Measurements from ENCODE around the gene MGST3.
"Not testable (repeated sequence)": the region's sequence is repeated elsewhere in the genome, so short reads cannot be mapped to it uniquely, and the experiment has no call there.

The MGST3 gene

DNA sequence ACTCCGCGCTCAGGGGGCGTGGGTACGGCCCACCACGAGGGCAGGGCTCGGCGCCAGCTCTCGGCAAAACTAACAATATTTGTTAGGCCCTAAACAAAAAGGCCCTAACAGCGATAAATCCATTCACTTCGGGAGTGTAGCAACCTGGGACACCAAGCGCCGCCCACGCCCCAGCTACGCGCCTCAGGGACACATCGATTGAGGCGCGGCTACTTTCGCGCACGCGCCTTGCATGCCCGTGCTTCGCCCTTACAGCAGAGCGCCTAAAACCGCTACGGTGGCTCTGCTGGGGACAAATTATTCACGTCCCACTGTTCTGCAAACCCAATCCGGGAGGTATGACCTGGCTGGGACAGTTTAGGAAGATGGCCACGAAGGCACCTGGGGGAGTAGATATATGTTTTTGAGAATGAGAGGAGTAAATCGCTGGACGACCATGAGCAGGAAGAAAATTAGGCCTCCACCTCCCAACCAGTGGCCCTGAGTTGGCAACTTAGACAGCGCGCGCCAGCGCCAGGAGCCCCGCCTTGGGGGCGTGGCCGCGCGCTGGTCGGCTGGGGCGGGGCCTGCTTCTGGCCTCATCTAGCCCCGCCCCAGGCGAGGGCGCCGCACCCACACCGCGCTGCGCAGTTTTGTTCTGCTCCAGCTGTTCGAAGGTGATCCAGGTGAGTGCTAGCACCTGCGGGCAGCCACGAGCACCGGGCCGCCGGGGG is at the start of gene MGST3:
Gene MGST3, plus strand, starts transcription at position 606 of the 713 bp plus-strand sequence. CDS start 18,614 bp downstream, outside the sequence.
- peak; percentile 96 for DNase-seq

DNA sequence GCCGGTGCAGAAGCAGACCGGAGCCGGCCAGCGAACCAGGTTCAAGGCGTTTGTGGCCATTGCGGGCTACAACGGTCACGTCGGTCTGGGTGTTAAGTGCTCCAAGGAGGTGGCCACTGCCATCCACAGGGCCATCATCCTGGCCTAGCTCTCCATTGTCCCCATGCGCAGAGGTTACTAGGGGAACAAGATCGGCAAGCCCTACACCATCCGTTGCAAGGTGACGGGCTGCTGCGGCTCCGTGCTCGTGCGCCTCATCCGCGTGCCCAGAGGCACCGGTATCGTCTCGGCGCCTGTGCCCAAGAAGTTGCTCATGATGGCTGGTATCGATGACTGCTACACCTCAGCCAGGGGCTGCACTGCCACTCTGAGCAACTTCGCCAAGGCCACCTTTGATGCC is 49.1 kb upstream of the MGST3 start:
- DNase-seq, result no peak

DNA sequence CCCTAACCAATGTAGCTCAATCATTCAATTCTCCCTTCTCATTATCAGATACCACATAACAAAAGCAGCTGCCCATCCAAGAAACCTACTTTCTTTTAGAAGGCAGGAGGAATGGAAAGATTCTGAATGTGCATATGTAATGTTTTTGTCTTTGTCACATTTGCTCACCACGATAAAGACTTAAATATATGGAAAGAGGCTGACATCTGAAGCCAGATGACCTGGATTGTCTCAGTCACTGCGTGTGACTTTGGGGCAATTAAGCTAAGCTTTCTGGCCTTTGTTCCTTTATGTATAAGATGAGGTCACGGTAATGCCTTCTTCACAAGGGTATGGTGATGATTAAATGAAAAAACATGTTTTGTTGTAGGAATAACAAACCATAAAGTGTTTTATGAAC is 44.6 kb upstream of the MGST3 start:
- DNase-seq, result no peak

DNA sequence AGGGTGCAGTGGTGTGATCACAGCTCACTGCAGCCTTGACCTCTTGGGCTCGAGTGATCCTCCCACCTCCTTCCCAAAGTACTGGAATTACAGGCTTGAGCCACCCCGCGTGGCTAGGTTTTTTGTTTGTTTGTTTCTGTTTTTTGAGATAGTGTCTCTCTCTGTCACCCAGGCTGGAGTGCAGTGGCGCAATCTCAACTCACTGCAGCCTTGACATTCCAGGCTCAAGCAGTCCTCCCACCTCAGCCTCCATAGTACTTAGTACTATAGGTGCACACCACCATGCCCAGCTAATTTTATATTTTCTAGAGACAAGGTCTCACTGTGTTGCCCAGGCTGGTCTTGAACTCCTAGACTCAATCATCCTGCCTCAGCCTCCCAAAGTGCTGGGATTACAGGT is 39.6 kb upstream of the MGST3 start:
- not testable (repeated sequence) for DNase-seq

DNA sequence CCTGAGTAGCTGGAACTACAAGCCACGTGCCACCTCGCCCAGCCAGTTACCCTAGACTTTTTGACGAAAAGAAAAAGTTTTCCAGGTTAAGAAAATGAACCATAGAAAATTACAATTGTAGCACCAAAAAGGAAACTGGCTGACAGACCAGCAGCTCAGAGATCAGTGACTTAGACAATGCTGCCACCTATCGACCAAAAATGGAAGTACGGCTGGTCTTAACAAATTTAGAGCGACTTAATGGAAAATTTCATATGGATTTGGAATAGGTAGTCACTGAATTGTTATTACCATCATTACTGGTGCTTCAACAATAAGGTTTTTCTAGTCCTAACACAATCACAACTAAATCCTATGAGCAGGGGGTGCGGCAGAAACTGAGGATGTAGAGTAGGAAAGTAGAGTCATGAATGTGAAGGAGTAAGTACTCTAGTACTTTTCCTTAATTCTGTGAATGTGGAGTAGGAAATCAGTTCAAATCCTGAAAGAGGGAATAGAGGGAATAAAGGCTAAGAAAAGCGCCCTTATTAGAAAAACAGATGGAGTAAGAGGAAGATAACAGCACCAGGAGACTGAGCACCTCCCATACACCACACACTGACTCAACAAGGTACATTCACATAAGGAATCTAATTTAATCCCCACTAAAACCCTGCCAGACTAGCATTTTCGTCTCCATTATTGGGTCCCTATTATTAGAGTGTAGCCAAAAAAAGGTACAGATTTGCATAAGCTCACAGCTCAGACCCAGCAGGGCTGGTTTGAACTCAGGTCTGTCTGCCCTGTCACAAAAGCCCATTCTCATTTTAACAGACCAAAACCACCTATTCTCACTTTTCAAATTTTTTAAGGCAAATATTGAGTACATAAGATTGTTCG is 37.9 kb upstream of the MGST3 start:
- peak; percentile 49 for DNase-seq

DNA sequence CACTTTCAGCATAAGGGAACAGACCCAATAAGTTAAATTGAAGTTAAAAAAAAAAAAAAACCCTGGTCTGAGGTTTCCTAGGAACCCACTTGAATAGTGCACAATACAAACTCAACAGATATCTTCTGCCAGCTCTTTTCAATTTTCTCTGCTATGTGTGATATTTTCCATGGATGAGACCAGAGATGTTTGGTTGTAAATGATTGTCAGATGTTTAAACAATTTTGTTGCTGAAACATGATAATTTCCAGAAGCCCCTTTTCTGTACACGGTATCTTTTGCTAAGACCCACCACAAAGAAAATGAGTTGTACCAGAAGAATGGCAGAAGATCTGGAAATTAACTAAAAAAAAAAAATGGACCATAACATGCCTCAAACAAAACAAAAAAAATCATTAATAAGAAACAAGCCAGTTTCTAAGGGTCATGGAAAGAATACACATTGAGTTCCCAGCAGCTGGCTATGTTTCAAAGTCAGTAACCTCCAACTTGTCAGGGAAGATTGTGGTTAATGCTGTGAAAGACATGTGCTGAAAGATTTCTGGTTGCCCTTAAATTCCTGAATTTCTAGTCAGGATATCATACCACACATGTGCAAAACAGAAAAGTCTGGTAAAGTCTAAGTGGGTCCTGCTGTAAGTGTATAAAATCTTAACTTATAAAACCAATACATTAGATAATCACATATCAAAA is 35.6 kb upstream of the MGST3 start:
- no peak for DNase-seq

DNA sequence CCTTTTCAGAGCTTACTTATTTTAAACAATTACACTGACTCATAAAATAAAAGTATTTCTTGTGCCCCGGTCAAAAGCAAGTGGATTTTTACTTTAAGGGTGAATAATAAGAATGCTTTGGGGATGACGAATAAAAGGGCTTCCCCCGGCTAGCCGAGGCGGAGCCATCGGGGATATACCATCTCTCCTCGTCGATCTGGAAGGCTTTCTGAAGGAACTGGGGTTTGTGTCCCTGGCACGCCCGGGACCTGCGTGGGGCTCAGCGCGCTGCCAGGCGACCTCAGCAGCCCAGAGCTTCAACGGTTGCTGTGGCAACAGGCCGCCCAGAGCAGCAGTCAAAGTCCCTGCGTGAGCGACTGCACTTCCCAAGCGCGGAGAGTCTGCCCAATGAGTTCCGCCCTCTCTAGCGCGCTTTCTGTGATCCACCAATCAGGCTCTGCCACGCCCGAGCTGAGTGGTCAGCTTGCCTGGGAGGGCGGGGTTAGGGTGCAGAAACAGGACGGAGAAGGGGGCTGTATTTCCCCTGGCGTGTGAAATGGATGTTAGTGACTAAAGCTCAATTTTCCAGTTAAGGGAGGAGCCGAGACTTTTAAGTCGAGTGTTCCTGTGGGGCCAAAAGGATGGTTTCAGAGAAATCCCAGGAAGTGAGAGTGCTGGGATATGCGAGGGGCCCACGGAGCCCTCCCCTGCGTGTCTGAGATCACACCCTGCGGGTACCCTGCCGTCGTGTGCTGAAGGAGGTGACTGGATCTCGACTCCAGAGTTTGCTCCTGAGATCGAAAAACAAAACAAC is 33.0 kb upstream of the MGST3 start:
- peak; percentile 96 for DNase-seq

DNA sequence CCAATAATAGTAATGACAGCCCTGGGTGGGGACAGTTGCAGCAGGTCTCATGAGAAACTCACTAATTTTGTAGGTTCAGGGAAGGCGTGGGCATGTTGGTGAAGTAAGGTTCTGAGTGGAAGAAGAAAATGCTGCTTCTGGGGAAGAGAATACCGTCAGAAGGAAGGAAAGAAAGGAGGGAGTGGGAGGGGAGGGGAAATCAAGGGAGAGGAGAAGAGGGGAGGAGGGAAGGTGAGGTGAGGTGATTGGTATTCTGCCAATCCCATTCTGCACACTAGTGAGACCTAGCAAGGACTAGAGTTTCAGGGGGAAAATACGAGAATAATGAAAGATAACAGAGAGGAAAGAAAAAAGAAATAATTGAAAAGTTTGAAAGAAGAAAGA is 32.4 kb upstream of the MGST3 start:
- peak; percentile 2 for DNase-seq

DNA sequence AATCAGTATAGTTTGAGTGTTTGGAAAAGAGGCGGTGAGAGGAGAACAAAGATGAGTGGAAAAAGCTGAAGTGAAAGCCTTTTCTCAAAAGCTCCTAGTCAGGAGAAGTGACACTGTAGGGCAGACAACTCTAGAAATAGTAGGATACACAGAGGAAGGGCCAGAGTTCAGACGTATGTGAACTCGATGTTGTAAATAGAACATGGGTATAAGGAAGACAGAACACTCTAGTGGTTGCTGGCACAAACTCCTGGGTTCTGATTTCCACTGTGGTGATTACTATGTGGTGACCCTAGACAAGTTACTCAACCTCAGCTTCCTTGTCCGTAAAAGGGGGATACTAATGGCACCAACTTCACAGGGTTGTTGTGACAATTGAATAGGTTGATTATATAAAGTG is 30.2 kb upstream of the MGST3 start:
- DNase-seq, result no peak

DNA sequence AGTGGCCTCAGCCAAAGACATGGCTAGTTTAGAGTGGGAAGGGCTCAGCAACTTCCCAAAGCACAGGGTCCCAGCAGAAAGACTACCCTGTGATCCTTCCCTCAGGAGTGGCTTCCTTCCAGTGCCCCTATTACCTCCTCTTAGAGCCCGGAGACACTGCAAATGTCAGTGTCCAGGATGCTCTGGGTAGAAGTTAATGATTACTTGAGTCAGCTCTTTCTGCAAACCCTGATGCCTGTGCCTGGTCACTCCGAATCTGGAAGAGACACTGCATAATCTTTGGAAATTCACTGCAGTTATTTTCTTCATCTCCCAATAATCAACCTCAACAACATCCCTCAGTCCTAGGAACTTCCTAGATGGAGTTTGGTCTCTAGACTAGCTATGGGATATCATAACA is 27.2 kb upstream of the MGST3 start:
- DNase-seq, result no peak

DNA sequence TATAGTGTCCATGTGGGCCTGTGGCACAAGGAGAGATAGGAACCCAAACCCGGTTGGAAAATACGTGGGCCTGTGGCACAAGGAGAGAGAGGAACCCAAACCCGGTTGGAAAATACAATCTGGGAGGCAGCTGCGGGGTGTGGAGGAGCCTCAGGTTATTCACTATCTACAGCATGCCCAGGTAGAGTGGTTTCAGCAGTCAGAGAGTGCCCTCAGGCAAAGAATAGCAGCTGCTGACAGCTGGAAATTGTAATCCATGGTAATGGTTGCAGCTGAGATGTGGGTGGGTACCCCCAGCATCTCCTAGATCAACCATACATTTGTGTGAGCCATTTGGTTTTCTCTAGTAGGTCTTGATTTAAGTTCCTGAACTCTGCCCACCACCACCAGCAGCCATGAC is 25.8 kb upstream of the MGST3 start:
- no peak for DNase-seq

DNA sequence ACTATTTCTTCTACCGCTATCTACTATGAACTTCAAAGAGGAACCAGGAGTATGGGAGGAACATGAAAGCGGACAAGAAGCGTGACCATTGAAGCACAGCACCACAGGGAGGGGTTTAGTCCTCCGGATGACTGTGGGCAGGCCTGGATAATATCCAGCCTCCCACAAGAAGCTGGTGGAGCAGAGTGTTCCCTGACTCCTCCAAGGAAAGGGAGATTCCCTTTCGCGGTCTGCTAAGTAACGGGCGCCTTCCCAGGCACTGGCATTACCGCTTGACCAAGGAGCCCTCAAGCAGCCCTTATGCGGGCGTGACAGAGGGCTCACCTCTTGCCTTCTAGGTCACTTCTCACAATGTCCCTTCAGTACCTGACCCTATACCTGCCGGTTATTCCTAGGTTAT is 24.4 kb upstream of the MGST3 start:
- DNase-seq, result not testable (repeated sequence)

DNA sequence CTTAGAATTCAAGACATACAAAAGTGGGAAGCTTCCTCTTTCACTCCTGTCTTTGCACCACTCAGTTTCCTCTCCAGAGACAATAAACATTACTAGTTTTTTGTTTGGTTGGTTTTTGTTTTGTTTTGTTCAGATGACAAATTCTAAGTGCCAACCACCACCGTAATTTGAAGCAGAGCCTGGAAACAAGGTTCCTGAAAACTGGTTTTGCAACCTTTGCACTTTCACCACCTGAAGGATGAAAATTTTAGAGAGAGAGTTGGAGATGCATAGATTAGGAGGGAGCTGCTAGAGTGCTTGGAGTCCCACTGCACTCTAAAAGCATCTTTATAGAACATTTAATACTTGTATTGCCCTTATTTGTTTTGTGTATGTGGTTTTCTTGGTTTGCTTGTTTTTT is 20.2 kb upstream of the MGST3 start:
- no peak for DNase-seq

DNA sequence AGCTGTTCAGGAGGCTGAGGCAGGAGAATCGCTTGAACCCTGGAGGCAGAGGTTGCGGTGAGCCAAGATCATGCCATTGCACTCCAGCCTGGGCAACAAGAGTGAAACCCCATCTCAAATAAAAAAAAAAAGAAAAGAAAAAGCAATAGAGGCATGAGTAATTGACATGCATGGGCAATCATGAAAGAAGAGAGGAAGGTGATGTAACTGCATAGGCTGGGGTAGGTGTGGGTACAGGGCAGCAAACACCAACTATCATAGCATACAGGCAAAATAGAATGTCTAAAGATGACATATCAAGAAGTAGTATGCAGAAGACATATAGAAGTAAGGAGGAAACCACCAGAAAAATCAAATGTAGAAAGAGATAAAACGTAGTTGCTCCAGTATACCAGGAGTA is 19.0 kb upstream of the MGST3 start:
- DNase-seq, result no peak

DNA sequence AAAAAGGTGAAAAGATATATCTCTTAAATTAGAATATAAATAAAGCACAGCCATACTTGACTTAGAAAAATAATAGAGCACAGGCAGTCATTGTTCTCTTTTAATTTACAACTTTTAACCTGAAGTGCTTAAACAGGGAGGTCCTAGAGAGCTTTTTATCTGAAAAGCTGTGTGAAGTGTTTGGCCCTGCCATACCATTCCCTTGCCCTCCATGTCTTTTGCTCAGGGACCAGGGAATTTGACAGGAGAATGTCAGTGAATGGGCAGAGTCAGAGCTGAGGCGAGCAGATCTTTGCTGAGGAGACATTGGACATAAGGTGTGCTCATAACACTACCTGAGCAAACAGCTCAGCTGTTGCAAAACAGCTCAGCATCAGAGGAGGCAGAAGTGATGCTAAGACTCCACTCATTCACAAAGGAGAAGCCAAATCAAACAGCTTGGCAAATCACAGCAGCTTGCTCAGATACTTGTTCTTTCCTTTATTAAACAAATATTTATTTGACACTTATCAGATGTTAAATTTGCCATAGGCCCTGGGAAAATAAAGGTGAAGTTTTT is 14.9 kb upstream of the MGST3 start:
- no peak for DNase-seq

DNA sequence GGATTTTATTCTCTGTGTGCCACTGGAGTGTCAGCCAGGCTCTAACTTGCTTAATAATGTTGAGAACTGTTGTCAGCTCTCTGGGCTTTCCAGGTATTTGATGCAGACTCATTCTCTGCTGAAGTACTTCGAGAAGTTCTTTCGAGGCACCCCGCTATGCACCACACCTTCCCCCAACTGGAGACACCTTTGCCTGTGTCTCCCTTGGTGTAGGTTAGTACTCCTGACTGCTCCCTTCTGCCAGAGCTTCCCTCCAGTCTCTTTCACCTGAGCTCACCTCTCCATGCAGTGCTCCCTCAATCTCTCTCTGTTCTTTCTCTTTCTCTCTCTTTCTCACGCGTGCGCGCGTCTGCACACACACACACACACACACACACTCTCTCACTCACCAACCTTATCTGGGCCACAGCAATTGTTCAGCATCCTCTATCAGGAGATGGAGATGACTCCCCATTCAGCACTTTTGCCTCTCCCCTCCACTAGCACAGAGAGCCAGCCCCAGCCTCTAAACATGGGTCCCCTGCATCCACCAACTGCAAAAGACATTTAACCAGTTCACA is 14.0 kb upstream of the MGST3 start:
- no peak for DNase-seq

DNA sequence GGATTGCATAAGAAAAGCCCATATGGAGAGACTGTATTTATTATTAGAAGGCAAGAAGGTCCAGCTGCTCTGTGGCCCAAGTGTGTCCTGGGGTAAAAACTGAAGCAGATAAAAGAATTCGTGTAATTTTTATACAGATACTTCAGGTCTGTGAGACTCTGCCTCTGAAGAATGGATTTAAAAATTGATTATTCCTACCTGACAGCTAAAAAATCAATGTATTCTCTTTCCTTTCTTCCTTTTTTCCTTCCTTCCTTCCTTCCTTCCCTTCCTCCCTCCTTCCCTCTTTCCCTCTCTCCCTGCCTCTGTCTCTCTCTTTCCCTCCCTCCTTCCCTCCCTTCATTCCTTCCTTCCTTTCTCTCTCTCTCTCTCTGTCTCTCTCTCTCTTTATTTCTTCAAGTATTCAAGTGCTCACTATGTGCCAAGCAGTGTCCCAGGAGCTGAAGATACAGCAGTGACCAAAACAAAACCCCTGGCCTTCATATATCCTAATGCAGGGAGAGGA is 11.3 kb upstream of the MGST3 start:
- DNase-seq, result no peak

DNA sequence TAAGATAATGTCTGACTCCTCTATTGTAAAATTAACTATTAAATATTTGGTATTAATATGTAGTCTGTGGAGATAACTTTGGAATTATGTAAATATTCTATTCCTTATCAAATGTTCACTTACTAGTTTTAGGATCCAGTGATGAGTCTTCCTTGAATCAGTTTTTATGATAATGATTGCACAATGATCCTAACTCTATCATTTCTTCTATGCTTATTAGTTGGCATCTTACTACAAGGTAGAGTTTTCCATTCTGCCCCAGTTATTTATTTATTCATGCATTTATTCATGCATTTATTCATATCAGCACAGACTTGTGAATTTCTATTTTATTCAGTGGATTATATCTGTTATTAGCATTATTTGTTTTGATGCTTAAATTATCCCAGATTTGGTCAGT is 7.4 kb upstream of the MGST3 start:
- no peak for DNase-seq

DNA sequence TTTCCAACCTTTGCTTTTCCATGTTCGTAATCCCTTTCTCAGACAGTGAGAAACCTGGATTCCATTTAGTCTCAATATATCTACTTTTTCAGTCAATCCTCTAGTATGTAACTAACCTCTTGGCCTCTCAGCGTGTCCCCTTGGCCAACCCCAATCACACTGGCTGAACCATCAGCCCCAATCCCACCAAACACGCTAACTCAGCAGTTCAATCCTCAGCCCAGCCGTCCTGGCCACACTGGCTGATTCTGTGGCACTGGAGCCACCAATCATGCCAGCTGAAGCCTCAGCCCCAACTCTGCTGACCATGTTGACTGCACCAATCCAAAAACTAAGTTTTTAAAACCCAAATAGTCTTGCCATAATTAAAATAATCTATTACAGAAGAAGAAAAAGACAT is 6.6 kb upstream of the MGST3 start:
- no peak for DNase-seq

DNA sequence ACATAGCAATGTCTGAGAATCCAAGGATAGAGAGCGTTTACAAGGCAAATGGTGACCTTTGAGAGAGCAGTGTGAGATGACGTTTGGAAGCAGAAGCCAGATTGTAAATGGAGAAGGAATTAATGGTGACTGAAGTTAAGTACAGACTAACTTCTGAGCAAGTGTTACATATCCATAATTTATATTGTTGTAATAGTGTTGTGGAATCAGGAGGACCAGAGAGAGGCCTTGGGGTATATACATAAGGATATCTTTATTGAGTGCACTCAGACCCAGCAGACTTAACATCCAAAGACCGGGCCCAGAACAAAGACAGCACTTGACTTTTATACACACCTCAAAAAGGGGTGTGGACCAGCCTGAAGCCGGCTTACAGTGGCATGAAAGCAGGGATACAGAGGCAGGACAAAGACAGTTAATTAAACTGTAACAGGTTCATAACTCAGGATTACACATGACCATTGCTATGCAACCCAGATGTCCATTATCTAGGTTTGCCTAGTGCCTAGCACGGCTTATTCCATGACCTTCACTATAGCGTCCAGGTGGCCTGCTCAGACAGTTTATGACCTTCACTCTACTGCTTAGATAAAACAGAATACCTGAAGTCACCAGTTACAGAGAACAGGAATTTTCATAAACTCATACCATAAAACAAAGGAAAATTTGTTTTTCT is 2.7 kb upstream of the MGST3 start:
- no peak for DNase-seq

DNA sequence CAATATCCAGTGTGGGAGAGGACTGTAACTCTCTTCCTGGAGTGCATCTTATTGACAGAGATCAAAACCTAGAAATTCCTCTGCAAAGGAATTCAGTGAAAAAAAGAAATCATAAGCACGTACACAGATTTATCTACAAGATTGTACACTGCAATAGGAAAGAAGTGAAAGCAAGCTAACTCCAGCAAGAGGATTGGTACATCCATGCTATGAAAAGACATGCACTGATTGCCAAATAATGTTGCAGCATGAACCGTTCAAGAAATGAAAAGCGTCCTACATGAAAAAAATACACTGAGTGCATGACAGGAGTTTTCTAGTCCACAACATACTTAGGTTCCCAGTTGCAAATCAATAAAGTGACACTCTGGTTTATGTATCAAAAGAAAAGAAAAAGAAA is 1.9 kb upstream of the MGST3 start:
- DNase-seq, result no peak
